ENCODE data around the gene IMPDH1. TPM values are rescaled to one million over a fixed set of nuclear protein-coding genes. Genes with fewer than 3 reads are reported as not detected.

IMPDH1 gene
- polyA plus RNA-seq, 2 of the 4 experiments (the other 2 are of a cell fraction), result 55.4 to 65.4 TPM

DNA sequence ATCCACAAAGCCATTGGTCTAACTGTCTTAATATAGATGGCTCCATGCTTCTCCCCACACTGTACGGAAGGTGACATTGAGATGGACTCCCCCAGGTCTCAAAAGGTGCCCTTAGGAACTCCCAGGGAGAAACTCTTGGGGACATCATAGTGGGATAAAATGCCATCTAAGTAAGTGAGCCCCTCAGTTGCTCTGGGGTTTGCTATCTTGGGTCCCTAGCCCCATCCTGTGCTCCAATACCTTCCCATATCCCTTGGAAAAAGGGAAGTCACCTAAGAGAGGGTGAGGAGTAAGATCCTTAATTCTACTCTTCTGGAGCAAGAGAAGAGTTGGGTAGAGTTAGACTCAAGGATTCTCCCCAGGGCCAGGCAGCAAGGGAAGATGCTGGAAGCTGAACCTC, 56.2 kb downstream of the IMPDH1 start:
- CTCF ChIA-PET, result interaction anchor here (0.9 to 11.1 kb wide), 5 partner anchors 9 to 63 kb away, joined by 3 to 109 read pairs (median 3); no protein-coding TSS in a partner anchor
- 100% methylated on average over 1 of the region's 1 CpG for WGBS (ENCODE audit: missing lambda C conversion rate)
- ATAC-seq, result no peak
- H3K4me1 ChIP-seq, result no peaks in the 10 kb centered on the region
- H3K4me3 ChIP-seq, result no peak overlapping the region
- no peak for TF ChIP-seq CBX2 (IDR thresholded peaks at IDR 0.05; ENCODE audit: borderline replicate concordance, low read depth)
- POLR2A ChIA-PET, result interaction anchor here (1.3 kb wide), 1 partner anchor 10 kb away, joined by 3 read pairs; the partner anchor contains the start of gene RBM28
- no peak overlapping the region for H3K27ac ChIP-seq
- no peak overlapping the region for H3K4me2 ChIP-seq
- DNase-seq (ENCODE audit: low read depth in 1 of 2, low spot score in 1 of 2), result no peak
- H3K9me3 ChIP-seq, result no peaks in the 10 kb centered on the region
- no peak for FAIRE-seq

DNA sequence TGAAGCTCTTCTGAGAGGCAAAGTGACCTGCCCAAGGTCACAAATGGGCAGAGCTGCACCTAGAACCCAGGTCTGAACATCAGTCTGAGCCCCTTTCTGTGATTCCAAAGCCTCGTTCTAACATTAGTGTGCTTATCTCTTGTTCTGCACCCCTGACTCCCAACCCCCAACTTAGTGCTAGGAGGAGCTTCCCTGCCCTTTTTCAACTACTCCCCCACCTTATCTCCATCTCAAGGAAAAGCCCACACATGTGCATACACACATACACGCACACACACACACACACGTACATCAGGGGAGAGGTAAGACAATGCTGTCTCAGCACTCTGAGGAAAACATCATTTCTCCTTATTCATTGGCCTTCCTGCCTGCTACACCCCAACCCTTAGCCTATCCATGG, 56.6 kb downstream of the IMPDH1 start:
- TF ChIP-seq MAFK (IDR thresholded peaks at IDR 0.05; ENCODE audit: partially characterized antibody), result peak; percentile 50
- TF ChIP-seq, protein P1, sequence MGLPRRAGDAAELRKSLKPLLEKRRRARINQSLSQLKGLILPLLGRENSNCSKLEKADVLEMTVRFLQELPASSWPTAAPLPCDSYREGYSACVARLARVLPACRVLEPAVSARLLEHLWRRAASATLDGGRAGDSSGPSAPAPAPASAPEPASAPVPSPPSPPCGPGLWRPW (IDR thresholded peaks at IDR 0.05), result no peak
- POLR2A ChIA-PET, result interaction anchor here (1.3 kb wide), 1 partner anchor 9 kb away, joined by 3 read pairs; the partner anchor contains the start of gene RBM28
- no peak for ATAC-seq

DNA sequence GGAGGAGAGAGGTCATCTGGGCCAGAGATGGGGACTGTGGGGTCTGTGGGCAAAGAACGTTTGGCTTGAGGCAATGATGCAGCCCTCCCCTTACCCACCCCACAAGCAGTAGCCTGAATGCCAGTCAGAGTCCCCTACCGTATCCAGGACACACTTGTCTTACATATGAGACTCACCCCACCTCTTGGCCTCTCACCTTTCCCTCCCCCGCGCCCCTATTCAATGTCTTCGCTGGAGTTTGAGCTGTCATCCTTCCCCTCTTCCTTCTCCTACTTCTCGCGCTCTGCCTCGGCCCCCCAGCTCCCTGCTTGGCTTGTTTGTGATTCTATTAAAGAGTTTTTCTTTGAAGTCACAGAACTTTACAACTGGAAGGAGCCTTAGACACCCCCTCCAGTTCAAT, 57.1 kb downstream of the IMPDH1 start:
- ChIA-PET CTCF (interaction anchor here (0.7 to 11.1 kb wide), 7 partner anchors 10 to 109 kb away, joined by 3 to 109 read pairs (median 3); no protein-coding TSS in a partner anchor), POLR2A (interaction anchor here (1.3 kb wide), 1 partner anchor 9 kb away, joined by 3 read pairs; the partner anchor contains the start of gene RBM28)
- Histone ChIP-seq H3K9me3 (no peaks in the 10 kb centered on the region), H3K4me2 (no peak overlapping the region), H3K4me3 (no peak overlapping the region), H3K4me1 (no peaks in the 10 kb centered on the region), H3K27ac (no peak overlapping the region)
- no peak for DNase-seq (ENCODE audit: low read depth in 1 of 2, low spot score in 1 of 2)
- TF ChIP-seq SREBF2 (IDR thresholded peaks at IDR 0.05) (no peak), EHMT2 (IDR thresholded peaks at IDR 0.05; ENCODE audit: low read depth) (no peak), ZSCAN20 (CRISPR knock-in tag; IDR thresholded peaks at IDR 0.05) (no peak), MAZ (IDR thresholded peaks at IDR 0.05; ENCODE audit: borderline replicate concordance, low read depth, low read length) (no peak), NR3C1 (IDR thresholded peaks at IDR 0.05) (no peak), FOSL2 (IDR thresholded peaks at IDR 0.05) (no peak), FOSL2 (CRISPR knock-in tag; IDR thresholded peaks at IDR 0.05) (no peak), RFX5 (IDR thresholded peaks at IDR 0.05) (no peak), JUN (IDR thresholded peaks at IDR 0.05) (no peak), FOSB (CRISPR knock-in tag; IDR thresholded peaks at IDR 0.05) (no peak), HOXA7 (CRISPR knock-in tag; IDR thresholded peaks at IDR 0.05) (no peak), CBX8 (IDR thresholded peaks at IDR 0.05) (no peak)
- TF ChIP-seq, protein P2, sequence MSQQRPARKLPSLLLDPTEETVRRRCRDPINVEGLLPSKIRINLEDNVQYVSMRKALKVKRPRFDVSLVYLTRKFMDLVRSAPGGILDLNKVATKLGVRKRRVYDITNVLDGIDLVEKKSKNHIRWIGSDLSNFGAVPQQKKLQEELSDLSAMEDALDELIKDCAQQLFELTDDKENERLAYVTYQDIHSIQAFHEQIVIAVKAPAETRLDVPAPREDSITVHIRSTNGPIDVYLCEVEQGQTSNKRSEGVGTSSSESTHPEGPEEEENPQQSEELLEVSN (IDR thresholded peaks at IDR 0.05; ENCODE audit: borderline replicate concordance, low read depth), result no peak
- TF ChIP-seq, protein P3, sequence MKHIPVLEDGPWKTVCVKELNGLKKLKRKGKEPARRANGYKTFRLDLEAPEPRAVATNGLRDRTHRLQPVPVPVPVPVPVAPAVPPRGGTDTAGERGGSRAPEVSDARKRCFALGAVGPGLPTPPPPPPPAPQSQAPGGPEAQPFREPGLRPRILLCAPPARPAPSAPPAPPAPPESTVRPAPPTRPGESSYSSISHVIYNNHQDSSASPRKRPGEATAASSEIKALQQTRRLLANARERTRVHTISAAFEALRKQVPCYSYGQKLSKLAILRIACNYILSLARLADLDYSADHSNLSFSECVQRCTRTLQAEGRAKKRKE (CRISPR knock-in tag; IDR thresholded peaks at IDR 0.05; ENCODE audit: low read depth), result no peak
- TF ChIP-seq, protein P4, sequence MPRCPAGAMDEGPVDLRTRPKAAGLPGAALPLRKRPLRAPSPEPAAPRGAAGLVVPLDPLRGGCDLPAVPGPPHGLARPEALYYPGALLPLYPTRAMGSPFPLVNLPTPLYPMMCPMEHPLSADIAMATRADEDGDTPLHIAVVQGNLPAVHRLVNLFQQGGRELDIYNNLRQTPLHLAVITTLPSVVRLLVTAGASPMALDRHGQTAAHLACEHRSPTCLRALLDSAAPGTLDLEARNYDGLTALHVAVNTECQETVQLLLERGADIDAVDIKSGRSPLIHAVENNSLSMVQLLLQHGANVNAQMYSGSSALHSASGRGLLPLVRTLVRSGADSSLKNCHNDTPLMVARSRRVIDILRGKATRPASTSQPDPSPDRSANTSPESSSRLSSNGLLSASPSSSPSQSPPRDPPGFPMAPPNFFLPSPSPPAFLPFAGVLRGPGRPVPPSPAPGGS (IDR thresholded peaks at IDR 0.05), result no peak
- TF ChIP-seq, protein P5, sequence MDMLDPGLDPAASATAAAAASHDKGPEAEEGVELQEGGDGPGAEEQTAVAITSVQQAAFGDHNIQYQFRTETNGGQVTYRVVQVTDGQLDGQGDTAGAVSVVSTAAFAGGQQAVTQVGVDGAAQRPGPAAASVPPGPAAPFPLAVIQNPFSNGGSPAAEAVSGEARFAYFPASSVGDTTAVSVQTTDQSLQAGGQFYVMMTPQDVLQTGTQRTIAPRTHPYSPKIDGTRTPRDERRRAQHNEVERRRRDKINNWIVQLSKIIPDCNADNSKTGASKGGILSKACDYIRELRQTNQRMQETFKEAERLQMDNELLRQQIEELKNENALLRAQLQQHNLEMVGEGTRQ (IDR thresholded peaks at IDR 0.05), result no peak
- FAIRE-seq, result no peak
- ATAC-seq, result no peak
- WGBS (ENCODE audit: missing lambda C conversion rate), result 76% methylated on average over 8 of the region's 8 CpGs

More for the DNA sequence above, 56.6 kb downstream of the IMPDH1 start:
- Histone ChIP-seq H3K4me2 (no peak overlapping the region), H3K4me1 (no peaks in the 10 kb centered on the region), H3K27ac (no peak overlapping the region), H3K4me3 (no peak overlapping the region), H3K9me3 (no peaks in the 10 kb centered on the region)
- CTCF ChIA-PET, result interaction anchor here (0.7 to 11.1 kb wide), 7 partner anchors 9 to 108 kb away, joined by 3 to 109 read pairs (median 3); no protein-coding TSS in a partner anchor
- 67% methylated on average over 3 of the region's 3 CpGs for WGBS (ENCODE audit: missing lambda C conversion rate)
- FAIRE-seq (no peak), DNase-seq (ENCODE audit: low read depth in 1 of 2, low spot score in 1 of 2) (no peak)
